K562 (cell line): ENCODE measurements around the gene ANKRD65. TPM values are rescaled to one million over a fixed set of nuclear protein-coding genes. Genes with fewer than 3 reads are reported as not detected.

Experiments
- CEBPZ ChIP-seq: fragments of 150-350 bp; IDR thresholded peaks from 2 replicates; pipeline ENCODE4 v1.6.1; 2014; ENCODE audit warnings: low read depth, mild to moderate bottlenecking, low read length, borderline replicate concordance
- DNMT1 ChIP-seq: fragments of 450-650 bp; IDR thresholded peaks from 2 replicates; pipeline ENCODE4 v1.6.1; 2016; ENCODE audit warnings: antibody characterized with exemption, mild to moderate bottlenecking
- ETV5 ChIP-seq: sonication (generic); formaldehyde crosslinking; IDR thresholded peaks from 2 replicates; pipeline ENCODE4 v1.4.0; 2020; ENCODE audit warnings: low read depth, mild to moderate bottlenecking, missing genetic modification reagents
- HDAC3 ChIP-seq: fragments of 450-650 bp; IDR thresholded peaks from 2 replicates; pipeline ENCODE4 v1.6.1; 2018; ENCODE audit warnings: borderline replicate concordance, mild to moderate bottlenecking, moderate library complexity; ENCODE audit not compliant: partially characterized antibody
- HNRNPH1 ChIP-seq: fragments of 200-400 bp; formaldehyde crosslinking; optimal IDR thresholded peaks from 2 replicates; pipeline ENCODE3; 2017; ENCODE audit warnings: low read depth, mild to moderate bottlenecking, low read length, moderate library complexity
- IRF1 ChIP-seq: sonication (generic); formaldehyde crosslinking; IDR thresholded peaks from 2 replicates; pipeline ENCODE4 v1.8.0; 2022; ENCODE audit warnings: missing genetic modification reagents, mild to moderate bottlenecking, borderline replicate concordance
- JUND ChIP-seq, 2 experiments: IDR thresholded peaks; 2 replicates in 1 of 2; 3 replicates in 1 of 2; pipeline ENCODE4 v1.6.1; 2011; ENCODE audit warnings: borderline replicate concordance in 2 of 2, low read depth in 2 of 2, low read length in 2 of 2, improper control_type of control experiment in 1 of 2, missing biosample characterization in 1 of 2, missing genetic modification characterization in 1 of 2, missing genetic modification reagents in 1 of 2
- KLF10 ChIP-seq: fragments of 250-450 bp; sonication (Bioruptor Pico); IDR thresholded peaks from 2 replicates; pipeline ENCODE4 v1.6.1; 2021; ENCODE audit warnings: matching md5 sums
- MCM5 ChIP-seq: fragments of 450-650 bp; IDR thresholded peaks from 2 replicates; pipeline ENCODE4 v1.6.1; 2016; ENCODE audit warnings: low read depth
- MYBL2 ChIP-seq, 2 experiments: fragments of 450-650 bp in 1 of 2; sonication (generic) in 1 of 2; formaldehyde crosslinking in 1 of 2; IDR thresholded peaks; 2 replicates each; pipeline versions ENCODE4 v1.6.1 to v1.8.1; 2017 to 2022; ENCODE audit warnings: borderline replicate concordance in 1 of 2, inconsistent platforms in 1 of 2, low read depth in 1 of 2, mild to moderate bottlenecking in 1 of 2, missing genetic modification reagents in 1 of 2, moderate library complexity in 1 of 2
- POLR2H ChIP-seq: IDR thresholded peaks from 2 replicates; pipeline ENCODE4 v1.6.1; 2016; ENCODE audit warnings: missing genetic modification characterization, low read depth, mild to moderate bottlenecking, control low read depth, missing compliant biosample characterization, moderate library complexity
- RAD21 ChIP-seq, 2 experiments: fragments of 250-450 bp in 1 of 2; fragments of 450-650 bp in 1 of 2; sonication (Bioruptor Pico) in 1 of 2; formaldehyde crosslinking in 1 of 2; IDR thresholded peaks in 1 of 2; conservative IDR thresholded peaks in 1 of 2; 2 replicates each; pipeline versions ENCODE4 v1.4.0 to v1.8.0; 2020 to 2022; ENCODE audit warnings: mild to moderate bottlenecking in 2 of 2, moderate library complexity in 1 of 2
- RBBP5 ChIP-seq: fragments of 200-600 bp; sonication (generic); IDR thresholded peaks from 2 replicates; pipeline ENCODE4 v1.6.1; 2012; ENCODE audit warnings: borderline replicate concordance, mild to moderate bottlenecking, low read length, control low read depth, inconsistent platforms; ENCODE audit not compliant: insufficient read depth, poor library complexity, severe bottlenecking
- SOX6 ChIP-seq: fragments of 450-650 bp; IDR thresholded peaks from 2 replicates; pipeline ENCODE4 v1.6.1; 2014; ENCODE audit warnings: mild to moderate bottlenecking
- TGIF2 ChIP-seq: sonication (generic); formaldehyde crosslinking; IDR thresholded peaks from 2 replicates; pipeline ENCODE4 v1.8.1; 2022; ENCODE audit warnings: mild to moderate bottlenecking, missing genetic modification reagents, moderate library complexity
- XRCC5 ChIP-seq: fragments of 200-400 bp; formaldehyde crosslinking; IDR thresholded peaks from 2 replicates; pipeline ENCODE4 v1.6.1; 2017; ENCODE audit warnings: low read depth, mild to moderate bottlenecking, low read length
- YY1 ChIP-seq, 3 experiments: IDR thresholded peaks; 2 replicates each; pipeline ENCODE4 v1.6.1; 2011; ENCODE audit warnings: low read length in 2 of 3, mild to moderate bottlenecking in 2 of 3, moderate library complexity in 2 of 3, borderline replicate concordance in 1 of 3, control low read depth in 1 of 3, low read depth in 1 of 3; ENCODE audit not compliant: insufficient read depth in 3 of 3, insufficient replicate concordance in 2 of 3, control insufficient read depth in 1 of 3, insufficient read length in 1 of 3; ENCODE audit errors: extremely low read depth in 1 of 3
- ZBED1 ChIP-seq: IDR thresholded peaks from 2 replicates; pipeline ENCODE4 v1.6.1; 2014
- ZNF384 ChIP-seq: IDR thresholded peaks from 2 replicates; pipeline ENCODE4 v1.6.1; 2012; ENCODE audit warnings: low read depth, low read length, improper control_type of control experiment
- ZNF79 ChIP-seq: fragments of 250-450 bp; sonication (Bioruptor Pico); IDR thresholded peaks from 2 replicates; pipeline ENCODE4 v1.4.0; 2020; ENCODE audit warnings: low read depth, mild to moderate bottlenecking, moderate library complexity
- ZSCAN32 ChIP-seq: fragments of 450-650 bp; formaldehyde crosslinking; IDR thresholded peaks from 2 replicates; pipeline ENCODE4 v1.4.0; 2020; ENCODE audit warnings: mild to moderate bottlenecking, moderate library complexity
- polyA plus RNA-seq, 8 experiments: library from polyadenylated mRNA; depleted of rRNA in 4 of 8; stranded (reverse) in 5 of 8; unstranded in 3 of 8; fragments of >200 nt; fragmentation: Nextera tagmentation in 2 of 8; fragmentation: Illumina TruSeq in 1 of 8; extraction: Ambion mirVana in 2 of 8; extraction: Trizol in 1 of 8; gene quantifications; 2 replicates each; pipeline versions ENCODE4 v1.2.1 to v1.2.3, GENCODE V29; 2011 to 2014; ENCODE audit warnings: inconsistent platforms in 1 of 8, missing spikeins in 1 of 8
- total RNA-seq, 7 experiments: library from RNA; depleted of rRNA in 6 of 7; stranded (reverse); fragments of >200 nt in 6 of 7; fragmentation: Illumina TruSeq in 2 of 7; extraction: Trizol in 2 of 7; gene quantifications; 2 replicates each; pipeline versions ENCODE4 v1.2.1 to v1.2.3, GENCODE V29; 2011 to 2021; ENCODE audit warnings: low replicate concordance in 1 of 7

ANKRD65 gene
- total and polyA plus RNA-seq, 9 of the 15 experiments (the other 6 are each of a cell fraction or from before 2014, with no cell fraction given) = not detected

- TF ChIP-seq ZNF79 (CRISPR knock-in tag) (no peak), MCM5 (no peak), JUND (IDR thresholded peaks at IDR 0.05; ENCODE audit: borderline replicate concordance, low read depth, low read length) (peak; percentile 27; the same call in 1 of the 2 replicates), JUND (tag; IDR thresholded peaks at IDR 0.05; ENCODE audit: borderline replicate concordance, low read depth, low read length) (peak; percentile 14; the same call in 1 of the 3 replicates), MYBL2 (IDR thresholded peaks at IDR 0.05; ENCODE audit: low read depth) (no peak), MYBL2 (CRISPR knock-in tag; IDR thresholded peaks at IDR 0.05; ENCODE audit: borderline replicate concordance) (no peak), SOX6 (no peak), ZSCAN32 (CRISPR knock-in tag) (no peak), YY1 (IDR thresholded peaks at IDR 0.05; ENCODE audit: borderline replicate concordance in 1 of 3, control insufficient read depth in 1 of 3, extremely low read depth in 1 of 3, insufficient read depth in 3 of 3, insufficient read length in 1 of 3, insufficient replicate concordance in 2 of 3, low read depth in 1 of 3, low read length in 2 of 3) (peak in 1 of 3 experiments; percentile 58), RAD21 (CRISPR knock-in tag; conservative IDR thresholded peaks at IDR 0.05 in 1 of 2, IDR thresholded peaks at IDR 0.05 in 1 of 2) (peak; percentile 29 to 53; a peak in 3 of 4 replicates), ZNF384 (peak; percentile 47; the same call in 1 of the 2 replicates), DNMT1 (no peak), HNRNPH1 (no peak), ZBED1 (no peak), ETV5 (CRISPR knock-in tag) (0 out of 2 replicates have a peak, but pooled peaks have one; percentile 26), HDAC3 (no peak), RBBP5 (no peak), KLF10 (CRISPR knock-in tag) (no peak), IRF1 (CRISPR knock-in tag) (no peak), TGIF2 (CRISPR knock-in tag) (no peak), POLR2H (tag) (peak; percentile 35; the same call in 1 of the 2 replicates), CEBPZ (no peak), XRCC5 (peak; percentile 73; the same call in 1 of the 2 replicates)
Measured at GRCh38 chr1:1402072-1402900, 18.8 kb downstream of the ANKRD65 start (continued).
